Occipital lobe (tissue), 2 donors: Measurements from ENCODE around the gene SMIM30. TPM values are rescaled to one million over a fixed set of nuclear protein-coding genes. Genes with fewer than 3 reads are reported as not detected.

Source experiments
- DNase-seq: peaks from one replicate; lab custom pipeline; 2025; lab: John Stamatoyannopoulos, UW
- total RNA-seq: library from RNA; depleted of rRNA; stranded (reverse); fragments of >200 nt; gene quantifications from one replicate; pipeline ENCODE4 v1.2.3, GENCODE V29; 2014

The SMIM30 gene
- total RNA-seq, 1 donor from 2014 or later = 25.4 TPM

GRCh38 chr7:113109718-113110117 is 8.6 kb downstream of the SMIM30 start:
- DNase-seq = no peak

- no peak for DNase-seq
Measured at GRCh38 chr7:113100121-113100603, 18.2 kb downstream of the SMIM30 start.

- no peak for DNase-seq
Measured at GRCh38 chr7:113099284-113099919, 19.0 kb downstream of the SMIM30 start.

GRCh38 chr7:113094517-113095249 is 23.7 kb downstream of the SMIM30 start:
- DNase-seq = no peak

GRCh38 chr7:113093561-113093960 is 24.8 kb downstream of the SMIM30 start:
- no peak for DNase-seq

GRCh38 chr7:113092762-113093161 is 25.6 kb downstream of the SMIM30 start:
- no peak for DNase-seq

GRCh38 chr7:113087071-113087998 is 31.0 kb downstream of the SMIM30 start:
- no peak for DNase-seq

- peak; percentile 30 for DNase-seq
Measured at GRCh38 chr7:113086431-113086888, 31.9 kb downstream of the SMIM30 start, which contains the start of gene GPR85. GPR85 (minus strand) TSS chr7:113086827; CDS start chr7:113084721, 2,106 bp downstream.

GRCh38 chr7:113085781-113086390 is 32.5 kb downstream of the SMIM30 start:
- DNase-seq = peak; percentile 18

- DNase-seq = no peak
Measured at GRCh38 chr7:113084496-113085172, 33.7 kb downstream of the SMIM30 start.

GRCh38 chr7:113083816-113084495 is 34.4 kb downstream of the SMIM30 start:
- DNase-seq = peak; percentile 1

- DNase-seq = peak; percentile 10
Measured at GRCh38 chr7:113083132-113083815, 35.1 kb downstream of the SMIM30 start.

GRCh38 chr7:113078331-113078730 is 40.0 kb downstream of the SMIM30 start:
- DNase-seq = no peak

GRCh38 chr7:113076703-113077102 is 41.7 kb downstream of the SMIM30 start:
- no peak for DNase-seq

GRCh38 chr7:113071465-113071864 is 46.9 kb downstream of the SMIM30 start:
- no peak for DNase-seq
